ENCODE measurements around the gene AKR1C1. TPM values are rescaled to one million over a fixed set of nuclear protein-coding genes. Genes with fewer than 3 reads are reported as not detected.
A peak's percentile ranks its signal among the peaks of the same experiment; 100 is the strongest.

Gene AKR1C1
- total and polyA plus RNA-seq, 2 of the 13 experiments (the other 11 are each of a cell fraction or from before 2014, with no cell fraction given): 948 to 2,238 TPM

- TF ChIP-seq ZNF383 (CRISPR knock-in tag; IDR thresholded peaks at IDR 0.05; ENCODE audit: borderline replicate concordance) (no peak), NR2F2 (IDR thresholded peaks at IDR 0.05; ENCODE audit: borderline replicate concordance, low read depth) (0 out of 2 replicates have a peak, but pooled peaks have one; percentile 18), MIER3 (CRISPR knock-in tag; IDR thresholded peaks at IDR 0.05; ENCODE audit: borderline replicate concordance) (peak; percentile 39; the same call in 1 of the 2 replicates), DNMT3B (CRISPR knock-in tag; conservative IDR thresholded peaks at IDR 0.05) (no peak), HNF1A (IDR thresholded peaks at IDR 0.05; ENCODE audit: low read depth) (peak; percentile 47; the same call in 1 of the 2 replicates), HNF1A (CRISPR knock-in tag; IDR thresholded peaks at IDR 0.05; ENCODE audit: borderline replicate concordance) (no peak), ZNF703 (CRISPR knock-in tag; IDR thresholded peaks at IDR 0.05; ENCODE audit: borderline replicate concordance) (no peak), ZNF10 (CRISPR knock-in tag; IDR thresholded peaks at IDR 0.05; ENCODE audit: borderline replicate concordance, low read depth) (no peak), SNRNP70 (IDR thresholded peaks at IDR 0.05; ENCODE audit: low read depth, low read length) (no peak), NCOA2 (CRISPR knock-in tag; IDR thresholded peaks at IDR 0.05) (peak; percentile 95), TEAD3 (CRISPR knock-in tag; optimal IDR thresholded peaks at IDR 0.05; ENCODE audit: borderline replicate concordance) (peak; percentile 65), TFAP4 (IDR thresholded peaks at IDR 0.05; ENCODE audit: borderline replicate concordance, low read depth) (peak; percentile 55; the same call in 1 of the 2 replicates), SP4 (CRISPR knock-in tag; IDR thresholded peaks at IDR 0.05) (no peak), TFDP1 (CRISPR knock-in tag; IDR thresholded peaks at IDR 0.05; ENCODE audit: borderline replicate concordance) (no peak), MIER2 (CRISPR knock-in tag; IDR thresholded peaks at IDR 0.05) (no peak), ZC3H13 (CRISPR knock-in tag; IDR thresholded peaks at IDR 0.05) (no peak), ARNTL (CRISPR knock-in tag; IDR thresholded peaks at IDR 0.05) (0 out of 2 replicates have a peak, but pooled peaks have one; percentile 14), TCF7 (IDR thresholded peaks at IDR 0.05; ENCODE audit: low read depth) (peak; percentile 79), FOXA3 (CRISPR knock-in tag; IDR thresholded peaks at IDR 0.05) (peak; percentile 88), FOXK1 (CRISPR knock-in tag; IDR thresholded peaks at IDR 0.05; ENCODE audit: borderline replicate concordance, low read depth) (no peak), ATF1 (CRISPR knock-in tag; IDR thresholded peaks at IDR 0.05) (no peak), ZNF746 (CRISPR knock-in tag; IDR thresholded peaks at IDR 0.05) (no peak), SIN3B (IDR thresholded peaks at IDR 0.05; ENCODE audit: low read length) (no peak), CENPX (CRISPR knock-in tag; IDR thresholded peaks at IDR 0.05) (no peak), NFYC (CRISPR knock-in tag; IDR thresholded peaks at IDR 0.05) (no peak), ASH2L (IDR thresholded peaks at IDR 0.05; ENCODE audit: insufficient read length, low read depth, low read length) (peak; percentile 95), POLR2G (IDR thresholded peaks at IDR 0.05; ENCODE audit: low read depth, low read length) (peak; percentile 48; the same call in 1 of the 2 replicates)
Measured at GRCh38 chr10:4947039-4947634, 16.1 kb upstream of the AKR1C1 start (continued).

All from HepG2 (cell line).